ENCODE results near the gene MBD6. TPM values are rescaled to one million over a fixed set of nuclear protein-coding genes. Genes with fewer than 3 reads are reported as not detected.

MBD6 gene
- total and polyA plus RNA-seq, 2 of the 13 experiments (the other 11 are each of a cell fraction or from before 2014, with no cell fraction given) = 4.1 to 5.9 TPM

GRCh38 chr12:57474862-57475261 is 47.8 kb upstream of the MBD6 start:
- DNase-seq (ENCODE audit: low spot score) = no peak
- Histone ChIP-seq H3K9me3 (ENCODE audit: low read length) (no peaks in the 10 kb centered on the region), H3K27ac (ENCODE audit: extremely low read length, insufficient read depth, low read length) (no peak overlapping the region), H3K9ac (ENCODE audit: insufficient read depth, low read depth, low read length) (no peak overlapping the region), H3K79me2 (ENCODE audit: insufficient read depth, low read length) (no peaks in the 10 kb centered on the region), H3K4me1 (ENCODE audit: insufficient read depth, low read length) (peaks cover 53% of the 10 kb centered on the region), H3K4me3 (replicated peaks in 1 of 3; ENCODE audit: insufficient read depth in 1 of 3, low read depth in 2 of 3, low read length in 3 of 3) (no peak overlapping the region), H2AFZ (ENCODE audit: low read length) (no peak overlapping the region), H3K27me3 (ENCODE audit: control insufficient read depth in 1 of 2, insufficient read depth in 2 of 2, low read length in 2 of 2) (peaks cover 8 to 69% of the 10 kb centered on the region in 2 experiments), H3K36me3 (replicated peaks in 1 of 2; ENCODE audit: control insufficient read depth in 1 of 2, insufficient read depth in 2 of 2, low read length in 2 of 2) (no peaks in the 10 kb centered on the region), H4K20me1 (ENCODE audit: insufficient read depth, low read length) (no peaks in the 10 kb centered on the region), H3K4me2 (ENCODE audit: low read depth, low read length) (no peak overlapping the region)
- CTCF ChIA-PET (ENCODE audit: low intra/inter-chr PET ratio, low total read pairs) = no interaction called here
- no peak for TF ChIP-seq HBP1 (CRISPR knock-in tag; IDR thresholded peaks at IDR 0.05; ENCODE audit: low read depth)
- TF ChIP-seq SAP130 (CRISPR knock-in tag; IDR thresholded peaks at IDR 0.05; ENCODE audit: low read depth) = no peak
- WGBS (ENCODE audit: low lambda C conversion rate) = 78% methylated on average over 4 of the region's 7 CpGs
- no peak for FAIRE-seq
- POLR2A ChIA-PET = interaction anchor here (1.2 to 2.0 kb wide), 2 partner anchors 12 to 45 kb away, joined by 4 read pairs; partner anchors contain the start of genes DDIT3 and MARS1
- no peak for ATAC-seq
- no TSS peak for BruUV-seq (replicated peaks)
- intact Hi-C loops (cut with micrococcal nuclease; ENCODE audit: unreplicated experiment) (no loop called here), in situ Hi-C loops (cut with HindIII; ENCODE audit: extremely low pct_ligation_motif_present, low pct_unique_long_range_greater_than_20kb) (no loop called here)

- Histone ChIP-seq H3K36me3 (replicated peaks in 1 of 2; ENCODE audit: control insufficient read depth in 1 of 2, insufficient read depth in 2 of 2, low read length in 2 of 2) (no peaks in the 10 kb centered on the region), H4K20me1 (ENCODE audit: insufficient read depth, low read length) (no peaks in the 10 kb centered on the region), H3K4me1 (ENCODE audit: insufficient read depth, low read length) (peaks cover 47% of the 10 kb centered on the region), H3K9ac (ENCODE audit: insufficient read depth, low read depth, low read length) (no peak overlapping the region), H2AFZ (ENCODE audit: low read length) (no peak overlapping the region), H3K4me2 (ENCODE audit: low read depth, low read length) (peak overlapping the region; percentile 67), H3K4me3 (replicated peaks in 1 of 3; ENCODE audit: insufficient read depth in 1 of 3, low read depth in 2 of 3, low read length in 3 of 3) (peak overlapping the region in 2 of 3 experiments; percentile 27 to 63; a peak in 3 of 6 replicates), H3K9me3 (ENCODE audit: low read length) (no peaks in the 10 kb centered on the region), H3K27ac (ENCODE audit: extremely low read length, insufficient read depth, low read length) (no peak overlapping the region), H3K79me2 (ENCODE audit: insufficient read depth, low read length) (no peaks in the 10 kb centered on the region), H3K27me3 (ENCODE audit: control insufficient read depth in 1 of 2, insufficient read depth in 2 of 2, low read length in 2 of 2) (peaks cover 8 to 70% of the 10 kb centered on the region in 2 experiments)
- ATAC-seq (peak; percentile 59), FAIRE-seq (no peak), DNase-seq (ENCODE audit: low spot score) (no peak)
- CTCF ChIA-PET (ENCODE audit: low intra/inter-chr PET ratio, low total read pairs) = no interaction called here
- BruUV-seq (replicated peaks) = no TSS peak
- POLR2A ChIA-PET = interaction anchor here (1.2 to 2.0 kb wide), 2 partner anchors 12 to 45 kb away, joined by 4 read pairs; partner anchors contain the start of genes DDIT3 and MARS1
- in situ Hi-C loops (cut with HindIII; ENCODE audit: extremely low pct_ligation_motif_present, low pct_unique_long_range_greater_than_20kb) (no loop called here), intact Hi-C loops (cut with micrococcal nuclease; ENCODE audit: unreplicated experiment) (no loop called here)
- 25% methylated on average over 46 of the region's 84 CpGs for WGBS (ENCODE audit: low lambda C conversion rate)
- no peak for TF ChIP-seq PLSCR1 (CRISPR knock-in tag; IDR thresholded peaks at IDR 0.05; ENCODE audit: borderline replicate concordance)
- TF ChIP-seq GATA4 (IDR thresholded peaks at IDR 0.05; ENCODE audit: borderline replicate concordance, low read depth) = no peak
- TF ChIP-seq ZNF672 (CRISPR knock-in tag; IDR thresholded peaks at IDR 0.05) = 0 out of 2 replicates have a peak, but pooled peaks have one; percentile 33
- no peak for TF ChIP-seq FOXO1 (CRISPR knock-in tag; IDR thresholded peaks at IDR 0.05)
- no peak for TF ChIP-seq ZNF790 (CRISPR knock-in tag; IDR thresholded peaks at IDR 0.05; ENCODE audit: borderline replicate concordance)
- no peak for TF ChIP-seq SRSF9 (IDR thresholded peaks at IDR 0.05; ENCODE audit: borderline replicate concordance, insufficient read depth, low read depth, low read length, poor library complexity, severe bottlenecking)
- TF ChIP-seq RAD51 (IDR thresholded peaks at IDR 0.05; ENCODE audit: borderline replicate concordance) = no peak
- no peak for TF ChIP-seq HCFC1 (IDR thresholded peaks at IDR 0.05; ENCODE audit: low read depth, low read length)
- no peak for TF ChIP-seq ZNF484 (CRISPR knock-in tag; IDR thresholded peaks at IDR 0.05; ENCODE audit: borderline replicate concordance, low read depth)
- no peak for TF ChIP-seq JUND (CRISPR knock-in tag; IDR thresholded peaks at IDR 0.05)
- TF ChIP-seq RBAK (CRISPR knock-in tag; IDR thresholded peaks at IDR 0.05) = no peak
- peak; percentile 48; the same call in 1 of the 2 replicates for TF ChIP-seq MTF2 (CRISPR knock-in tag; IDR thresholded peaks at IDR 0.05; ENCODE audit: borderline replicate concordance)
- TF ChIP-seq BHLHE40 (IDR thresholded peaks at IDR 0.05; ENCODE audit: low read length) = peak; percentile 62; the same call in 1 of the 2 replicates
These were observed 47.1 kb upstream of the MBD6 start for GRCh38 chr12:57475271-57476161.

Data from HepG2 (cell line).